Vagina (tissue), 2 donors: Measurements from ENCODE around the gene MAPK1. TPM values are rescaled to one million over a fixed set of nuclear protein-coding genes. Genes with fewer than 3 reads are reported as not detected.
"Not testable (repeated sequence)": the region's sequence is repeated elsewhere in the genome, so short reads cannot be mapped to it uniquely, and the experiment has no call there.

Source experiments
- DNase-seq, 2 donors: peaks; one replicate each; pipeline ENCODE4 v3.0.0-alpha.2; 2017; ENCODE audit errors: extremely low spot score in 2 of 2
- H3K27ac ChIP-seq: fragments of 200-600 bp; sonication (generic); one replicate; pipeline ENCODE4 v1.5.1; 2019
- H3K27me3 ChIP-seq: fragments of 200-600 bp; sonication (generic); one replicate; pipeline ENCODE4 v1.5.1; 2019
- H3K36me3 ChIP-seq, 2 donors: fragments of 200-600 bp; sonication (generic); one replicate each; pipeline ENCODE4 v1.5.1; 2017 to 2019
- H3K4me1 ChIP-seq: fragments of 200-600 bp; sonication (generic); one replicate; pipeline ENCODE4 v1.5.1; 2019
- H3K4me3 ChIP-seq, 2 donors: fragments of 200-600 bp; sonication (generic); 1 replicate in 1 of 2; 2 replicates in 1 of 2; pipeline ENCODE4 v1.5.1; 2016 to 2019
- H3K9me3 ChIP-seq: fragments of 200-600 bp; sonication (generic); one replicate; pipeline ENCODE4 v1.5.1; 2019
- CTCF ChIP-seq, 3 experiments: fragments of 450-650 bp in 2 of 3; fragments of 200-600 bp in 1 of 3; sonication (generic) in 1 of 3; IDR thresholded peaks; one replicate each; pipeline ENCODE4 v1.5.1; 2017 to 2019; ENCODE audit warnings: antibody characterized with exemption in 3 of 3, mild to moderate bottlenecking in 2 of 3, moderate library complexity in 2 of 3
- POLR2A ChIP-seq, 2 donors: fragments of 450-650 bp; IDR thresholded peaks; one replicate each; pipeline ENCODE4 v1.6.1; 2017; ENCODE audit warnings: antibody characterized with exemption in 2 of 2, mild to moderate bottlenecking in 2 of 2, moderate library complexity in 2 of 2
- POLR2AphosphoS5 ChIP-seq, 2 donors: sonication (generic); formaldehyde crosslinking; IDR thresholded peaks; one replicate each; pipeline ENCODE4 v1.9.0; 2017; ENCODE audit warnings: antibody characterized with exemption in 2 of 2, mild to moderate bottlenecking in 2 of 2, low read depth in 1 of 2; ENCODE audit not compliant: insufficient read depth in 1 of 2
- intact Hi-C: fragments of 100-400 bp; cut with DNase I; formaldehyde crosslinking; loops from one replicate; pipeline ENCODE4 v1.15.1; 2023
- total RNA-seq: library from RNA; depleted of rRNA; stranded (reverse); fragments of >200 nt; gene quantifications from one replicate; pipeline ENCODE4 v1.2.3, GENCODE V29; 2016

Gene MAPK1
- total RNA-seq, 1 donor from 2014 or later: 44.9 TPM

- intact Hi-C loops: no loop called here
- Histone ChIP-seq H3K9me3 (no peaks in the 10 kb centered on the region), H3K4me1 (no peaks in the 10 kb centered on the region), H3K27me3 (no peaks in the 10 kb centered on the region), H3K27ac (no peak overlapping the region), H3K4me3 (no peak overlapping the region), H3K36me3 (no peaks in the 10 kb centered on the region)
- no peak for TF ChIP-seq POLR2AphosphoS5 (IDR thresholded peaks at IDR 0.05; ENCODE audit: insufficient read depth in 1 of 2, low read depth in 1 of 2)
- no peak for TF ChIP-seq POLR2A (IDR thresholded peaks at IDR 0.05)
- no peak for TF ChIP-seq CTCF (IDR thresholded peaks at IDR 0.05)
- DNase-seq: no peak
Observed at GRCh38 chr22:21902296-21903087, 35.0 kb upstream of the MAPK1 start.

- TF ChIP-seq POLR2AphosphoS5 (IDR thresholded peaks at IDR 0.05; ENCODE audit: insufficient read depth in 1 of 2, low read depth in 1 of 2): no peak
- no peak for TF ChIP-seq CTCF (IDR thresholded peaks at IDR 0.05)
- TF ChIP-seq POLR2A (IDR thresholded peaks at IDR 0.05): no peak
- no peaks in the 10 kb centered on the region for H3K9me3 ChIP-seq
- no peak overlapping the region for H3K4me3 ChIP-seq
- H3K27me3 ChIP-seq: no peaks in the 10 kb centered on the region
- intact Hi-C loops: no loop called here
- no peak overlapping the region for H3K27ac ChIP-seq
- no peaks in the 10 kb centered on the region for H3K4me1 ChIP-seq
- no peak for DNase-seq
- no peaks in the 10 kb centered on the region for H3K36me3 ChIP-seq
Observed at GRCh38 chr22:21898354-21898896, 31.0 kb upstream of the MAPK1 start.

- DNase-seq: no peak
- Histone ChIP-seq H3K36me3 (no peaks in the 10 kb centered on the region), H3K4me1 (no peaks in the 10 kb centered on the region), H3K27ac (no peak overlapping the region), H3K4me3 (no peak overlapping the region), H3K27me3 (no peaks in the 10 kb centered on the region), H3K9me3 (no peaks in the 10 kb centered on the region)
- intact Hi-C loops: no loop called here
- TF ChIP-seq CTCF (IDR thresholded peaks at IDR 0.05) (no peak), POLR2A (IDR thresholded peaks at IDR 0.05) (no peak), POLR2AphosphoS5 (IDR thresholded peaks at IDR 0.05; ENCODE audit: insufficient read depth in 1 of 2, low read depth in 1 of 2) (no peak)
Observed at GRCh38 chr22:21896951-21897513, 29.6 kb upstream of the MAPK1 start.

GRCh38 chr22:21896275-21896674 is 28.8 kb upstream of the MAPK1 start:
- H3K36me3 ChIP-seq, H3K4me3 ChIP-seq, H3K9me3 ChIP-seq, intact Hi-C loops, DNase-seq, H3K27ac ChIP-seq, H3K4me1 ChIP-seq, H3K27me3 ChIP-seq: not testable (repeated sequence)

GRCh38 chr22:21894799-21895198 is 27.4 kb upstream of the MAPK1 start:
- intact Hi-C loops: loop anchor here (5.0 kb wide), 1 partner anchor 638 kb away; no protein-coding TSS in a partner anchor
- no peak for DNase-seq
- TF ChIP-seq CTCF (IDR thresholded peaks at IDR 0.05) (no peak), POLR2AphosphoS5 (IDR thresholded peaks at IDR 0.05; ENCODE audit: insufficient read depth in 1 of 2, low read depth in 1 of 2) (no peak), POLR2A (IDR thresholded peaks at IDR 0.05) (no peak)
- H3K4me3 ChIP-seq: no peak overlapping the region
- H3K36me3 ChIP-seq: no peaks in the 10 kb centered on the region
- no peaks in the 10 kb centered on the region for H3K27me3 ChIP-seq
- no peaks in the 10 kb centered on the region for H3K9me3 ChIP-seq
- no peak overlapping the region for H3K27ac ChIP-seq
- H3K4me1 ChIP-seq: no peaks in the 10 kb centered on the region
